Endothelial cell of umbilical vein (primary cell): Measurements from ENCODE around the gene TMEM273. TPM values are rescaled to one million over a fixed set of nuclear protein-coding genes. Genes with fewer than 3 reads are reported as not detected.

ENCODE experiments used
- BruUV-seq: library from RNA; stranded (reverse); fragments of 400-500 nt; replicated peaks from 2 replicates; lab custom pipeline; 2021; lab: Mats Ljungman, UMichigan
- CTCF ChIA-PET: fragments of 300-600, 350-600 bp; sonication (Branson Sonifier 250); formaldehyde crosslinking; loops from one replicate; lab custom pipeline; 2021; ENCODE audit warnings: antibody characterized with exemption, inconsistent platforms; lab: Charles Lee
- POLR2A ChIA-PET: fragments of 300-600, 350-600 bp; sonication (Branson Sonifier 250); formaldehyde crosslinking; loops from one replicate; lab custom pipeline; 2021; ENCODE audit warnings: antibody characterized with exemption, inconsistent platforms; lab: Charles Lee
- DNase-seq: peaks from one replicate; pipeline ENCODE4 v3.0.0-alpha.2; 2011; ENCODE audit warnings: low read depth, low spot score
- FAIRE-seq: peaks from 2 replicates; lab custom pipeline; 2011; peaks lifted over from hg19 to GRCh38; lab: Jason Lieb, UNC
- H2AFZ ChIP-seq: 2 replicates; pipeline ENCODE4 v1.6.0; 2012; ENCODE audit warnings: low read depth, low read length, control low read depth, inconsistent platforms
- H3K27ac ChIP-seq: 2 replicates; pipeline ENCODE4 v1.5.1; 2011; ENCODE audit warnings: low read depth, mild to moderate bottlenecking, control low read depth, low read length, moderate library complexity; ENCODE audit not compliant: insufficient read depth
- H3K27me3 ChIP-seq, 2 experiments: 2 replicates each; pipeline versions ENCODE4 v1.6.0 to v1.6.1; 2011; ENCODE audit warnings: low read length in 2 of 2, mixed read lengths in 1 of 2; ENCODE audit not compliant: control insufficient read depth in 2 of 2, insufficient read depth in 2 of 2
- H3K36me3 ChIP-seq, 2 experiments: 2 replicates in 1 of 2; 3 replicates in 1 of 2; pipeline ENCODE4 v1.5.1; 2011; ENCODE audit warnings: low read length in 2 of 2, mild to moderate bottlenecking in 1 of 2, moderate library complexity in 1 of 2; ENCODE audit not compliant: control insufficient read depth in 2 of 2, insufficient read depth in 2 of 2; ENCODE audit errors: extremely low read depth in 1 of 2
- H3K4me1 ChIP-seq: 3 replicates; pipeline ENCODE4 v1.5.1; 2011; ENCODE audit warnings: mild to moderate bottlenecking, low read length; ENCODE audit not compliant: control insufficient read depth, insufficient read depth; ENCODE audit errors: extremely low read depth
- H3K4me2 ChIP-seq: 2 replicates; pipeline ENCODE4 v1.6.1; 2011; ENCODE audit warnings: low read length, control low read depth, mixed read lengths; ENCODE audit not compliant: insufficient read depth
- H3K4me3 ChIP-seq, 3 experiments: fragments of 200-600 bp in 1 of 3; sonication (generic), shearing (Covaris generic) in 1 of 3; replicated peaks in 1 of 3; 2 replicates each; pipeline ENCODE4 v1.5.1; 2011 to 2016; ENCODE audit warnings: control low read depth in 3 of 3, low read length in 3 of 3, mild to moderate bottlenecking in 2 of 3, inconsistent platforms in 1 of 3, low read depth in 1 of 3, moderate library complexity in 1 of 3; ENCODE audit not compliant: insufficient read depth in 1 of 3
- H3K79me2 ChIP-seq: 2 replicates; pipeline ENCODE4 v1.6.0; 2012; ENCODE audit warnings: low read length, inconsistent platforms; ENCODE audit not compliant: control insufficient read depth, insufficient read depth
- H3K9ac ChIP-seq: replicated peaks from 2 replicates; pipeline ENCODE3; 2011; ENCODE audit warnings: low read length, control low read depth; ENCODE audit not compliant: insufficient read depth; ENCODE audit errors: extremely low read depth
- H3K9me1 ChIP-seq: replicated peaks from 3 replicates; pipeline ENCODE4 v1.6.0; 2011; ENCODE audit warnings: mild to moderate bottlenecking, low read length; ENCODE audit not compliant: control insufficient read depth, insufficient read depth; ENCODE audit errors: extremely low read depth
- H3K9me3 ChIP-seq: replicated peaks from 2 replicates; pipeline ENCODE4 v1.5.1; 2012; ENCODE audit warnings: low read length, inconsistent platforms; ENCODE audit not compliant: control insufficient read depth, insufficient read depth
- H4K20me1 ChIP-seq: replicated peaks from 2 replicates; pipeline ENCODE3; 2011; ENCODE audit warnings: mild to moderate bottlenecking, low read length; ENCODE audit not compliant: control insufficient read depth, insufficient read depth; ENCODE audit errors: extremely low read depth
- EZH2 ChIP-seq: IDR thresholded peaks from 2 replicates; pipeline ENCODE4 v1.6.1; 2012; ENCODE audit warnings: borderline replicate concordance, low read depth, mild to moderate bottlenecking, moderate library complexity, low read length, inconsistent platforms; ENCODE audit not compliant: severe bottlenecking
- FOS ChIP-seq: IDR thresholded peaks from 2 replicates; pipeline ENCODE4 v1.6.1; 2011; ENCODE audit warnings: mild to moderate bottlenecking, low read length, moderate library complexity, borderline replicate concordance; ENCODE audit not compliant: insufficient read depth
- GATA2 ChIP-seq: IDR thresholded peaks from 2 replicates; pipeline ENCODE4 v1.7.0; 2011; ENCODE audit warnings: low read depth, mild to moderate bottlenecking, moderate library complexity, mixed read lengths, low read length; ENCODE audit not compliant: insufficient read length, insufficient read depth
- JUN ChIP-seq: IDR thresholded peaks from 2 replicates; pipeline ENCODE4 v1.6.1; 2011; ENCODE audit warnings: borderline replicate concordance, low read depth; ENCODE audit not compliant: insufficient read length, insufficient read depth
- MYC ChIP-seq: IDR thresholded peaks from one replicate; pipeline ENCODE4 v1.6.1; 2011; ENCODE audit warnings: mild to moderate bottlenecking, low read depth, low read length
- POLR2A ChIP-seq: IDR thresholded peaks from 2 replicates; pipeline ENCODE4 v1.6.1; 2012; ENCODE audit warnings: low read depth, mild to moderate bottlenecking, control low read depth, low read length
- dilution Hi-C: fragments of 300-500 bp; cut with MboI; formaldehyde crosslinking; loops from one replicate; pipeline ENCODE4 v1.15.0; 2019; ENCODE audit warnings: low sequenced_read_pairs; ENCODE audit not compliant: extremely low pct_ligation_motif_present
- intact Hi-C: fragments of 100-400 bp; cut with micrococcal nuclease; formaldehyde crosslinking; loops from one replicate; pipeline ENCODE4 v1.10.0; 2022
- polyA plus RNA-seq, 4 experiments: library from polyadenylated mRNA; depleted of rRNA in 3 of 4; stranded (reverse) in 3 of 4; unstranded in 1 of 4; fragments of >200 nt; gene quantifications; 2 replicates each; pipeline versions ENCODE4 v1.2.1 to v1.2.3, GENCODE V29; 2011 to 2012; ENCODE audit warnings: missing spikeins in 1 of 4
- total RNA-seq: library from RNA; stranded (reverse); gene quantifications from 2 replicates; pipeline ENCODE4 v1.2.3, GENCODE V29; 2021
- TF ChIP-seq, protein P1 (sequence below), 2 donors: IDR thresholded peaks; 1 replicate in 1 of 2; 2 replicates in 1 of 2; pipeline ENCODE4 v1.5.1; 2011; ENCODE audit warnings: low read length in 2 of 2, mild to moderate bottlenecking in 2 of 2, moderate library complexity in 2 of 2, control low read depth in 1 of 2, inconsistent platforms in 1 of 2, low read depth in 1 of 2; ENCODE audit not compliant: insufficient read depth in 1 of 2; ENCODE audit errors: extremely low read depth in 1 of 2

Gene TMEM273
- total and polyA plus RNA-seq, 2 donors (not counting 3 experiments of a cell fraction or from before 2014, with no cell fraction given): 1.9 to 3.7 TPM

DNA sequence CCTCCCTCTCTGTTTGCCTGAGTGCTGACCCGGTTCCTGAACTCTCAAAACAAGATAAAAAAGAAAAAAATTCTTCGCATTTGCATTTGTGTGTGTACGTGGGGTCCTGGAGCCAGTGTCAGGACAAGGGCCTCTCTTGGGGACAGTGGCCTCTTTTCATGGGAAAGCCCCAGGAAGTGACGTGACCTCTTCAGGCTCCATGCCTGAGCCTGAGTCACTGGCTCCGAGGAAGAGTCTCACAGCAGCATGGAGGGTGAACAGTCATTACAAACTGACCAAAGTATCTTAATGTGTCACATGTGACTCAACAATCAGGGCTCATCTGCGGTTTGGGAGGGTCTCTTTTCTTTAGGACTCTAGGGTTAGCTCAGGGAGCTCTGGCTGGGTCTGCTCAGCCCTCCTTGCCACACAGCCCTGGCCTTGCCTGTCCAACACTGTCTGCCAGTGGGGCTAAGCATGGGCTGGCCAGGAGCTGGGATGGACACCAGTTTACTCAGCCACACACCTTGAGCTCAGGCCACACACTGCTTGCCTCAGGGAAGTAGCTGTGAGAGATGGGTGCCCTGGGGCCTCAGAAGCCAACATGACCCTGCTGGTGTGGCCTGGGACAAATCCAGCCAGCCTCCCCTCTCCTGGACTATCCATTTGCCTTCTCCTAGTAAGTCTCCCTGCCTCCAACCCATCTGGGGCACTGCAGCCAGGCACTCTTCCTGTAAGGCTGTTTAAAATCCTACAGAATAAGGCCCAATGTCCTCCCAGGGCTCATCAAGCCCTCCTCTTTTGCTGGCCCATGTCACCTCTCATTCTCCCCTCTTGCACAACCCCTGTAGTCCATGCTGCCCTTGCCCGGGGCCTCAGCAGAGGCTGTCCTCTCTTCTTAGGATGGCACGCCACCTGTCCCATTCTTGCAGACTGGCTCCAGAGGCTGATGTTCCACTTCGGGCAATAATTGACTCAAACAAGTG, 10.5 kb downstream of the TMEM273 start:
- Histone ChIP-seq H3K27ac (peak overlapping the region; percentile 78), H3K36me3 (no peaks in the 10 kb centered on the region), H3K79me2 (no peaks in the 10 kb centered on the region), H3K4me3 (no peak overlapping the region), H3K4me2 (no peak overlapping the region), H4K20me1 (no peaks in the 10 kb centered on the region), H3K9me3 (no peaks in the 10 kb centered on the region), H2AFZ (peak overlapping the region; percentile 43), H3K9me1 (no peaks in the 10 kb centered on the region), H3K27me3 (no peaks in the 10 kb centered on the region), H3K9ac (peak overlapping the region; percentile 12), H3K4me1 (peaks cover 9% of the 10 kb centered on the region)
- DNase-seq (peak; percentile 66), FAIRE-seq (peak; percentile 94)
- TF ChIP-seq POLR2A (no peak), JUN (peak; percentile 62), FOS (peak; percentile 67)
- intact Hi-C loops: no loop called here
- CTCF ChIA-PET: interaction anchor here (0.8 to 3.2 kb wide), 3 partner anchors 13 to 17 kb away, joined by 3 to 13 read pairs (median 3); no protein-coding TSS in a partner anchor
- no TSS peak for BruUV-seq
- dilution Hi-C loops: no loop called here
- POLR2A ChIA-PET: no interaction called here

DNA sequence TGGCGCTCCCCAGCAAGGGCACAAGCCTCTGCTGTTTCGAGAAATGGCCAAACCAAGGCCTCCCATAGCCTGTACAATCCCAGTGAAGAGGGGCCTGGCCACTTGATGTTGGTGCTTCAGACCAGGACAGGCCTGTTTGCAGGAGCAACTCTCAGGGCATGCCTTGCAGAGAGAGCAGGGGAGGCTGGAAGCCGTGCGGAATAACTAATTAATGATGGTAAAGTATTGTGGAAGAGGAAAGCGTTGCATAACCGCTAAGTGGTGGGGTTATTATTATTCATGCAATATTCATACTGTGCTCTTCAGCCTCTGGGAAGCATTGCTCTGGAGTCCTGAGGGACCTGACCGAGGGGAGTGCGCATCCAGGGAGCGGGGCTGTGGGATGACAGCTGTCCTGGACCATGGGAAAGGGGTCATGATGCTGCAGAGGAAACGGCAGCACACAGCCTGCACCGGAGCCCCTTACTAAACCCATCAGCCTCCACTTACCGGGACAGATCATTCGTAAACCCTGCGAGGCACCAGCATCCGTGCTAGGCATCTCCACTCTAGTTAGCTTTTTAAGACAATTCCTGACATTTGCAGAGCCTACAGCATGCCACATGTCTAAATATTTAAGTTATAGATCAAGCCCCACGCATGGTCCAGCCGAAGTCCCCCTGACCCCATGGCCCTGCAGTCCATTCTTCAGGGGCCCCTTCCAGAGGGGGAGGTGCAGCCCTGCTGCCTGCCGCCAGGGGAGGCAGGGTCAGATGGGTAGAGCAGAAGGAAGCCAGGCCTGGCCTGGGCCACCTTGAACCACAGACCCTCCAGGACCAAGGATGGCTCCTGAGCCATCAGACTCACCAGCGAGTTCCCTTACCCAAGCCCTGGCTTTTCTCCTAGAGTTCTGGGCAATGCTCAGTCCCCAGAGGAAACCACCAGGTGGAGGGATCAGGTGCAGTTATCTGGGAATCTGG, 11.6 kb downstream of the TMEM273 start:
- H3K27ac ChIP-seq: peak overlapping the region; percentile 78
- H2AFZ ChIP-seq: peak overlapping the region; percentile 40
- FAIRE-seq (no peak), DNase-seq (no peak)
- CTCF ChIA-PET: interaction anchor here (1.1 to 3.2 kb wide), 2 partner anchors 12 to 15 kb away, joined by 3 to 13 read pairs; no protein-coding TSS in a partner anchor
- H4K20me1 ChIP-seq: no peaks in the 10 kb centered on the region
- H3K36me3 ChIP-seq: no peaks in the 10 kb centered on the region
- peaks cover 9% of the 10 kb centered on the region for H3K4me1 ChIP-seq
- intact Hi-C loops: no loop called here
- peaks cover 0 to 4% of the 10 kb centered on the region in 2 experiments for H3K27me3 ChIP-seq
- dilution Hi-C loops: no loop called here
- no peak overlapping the region for H3K4me2 ChIP-seq
- TF ChIP-seq MYC: no peak
- no peak for TF ChIP-seq FOS
- TF ChIP-seq, protein P1, sequence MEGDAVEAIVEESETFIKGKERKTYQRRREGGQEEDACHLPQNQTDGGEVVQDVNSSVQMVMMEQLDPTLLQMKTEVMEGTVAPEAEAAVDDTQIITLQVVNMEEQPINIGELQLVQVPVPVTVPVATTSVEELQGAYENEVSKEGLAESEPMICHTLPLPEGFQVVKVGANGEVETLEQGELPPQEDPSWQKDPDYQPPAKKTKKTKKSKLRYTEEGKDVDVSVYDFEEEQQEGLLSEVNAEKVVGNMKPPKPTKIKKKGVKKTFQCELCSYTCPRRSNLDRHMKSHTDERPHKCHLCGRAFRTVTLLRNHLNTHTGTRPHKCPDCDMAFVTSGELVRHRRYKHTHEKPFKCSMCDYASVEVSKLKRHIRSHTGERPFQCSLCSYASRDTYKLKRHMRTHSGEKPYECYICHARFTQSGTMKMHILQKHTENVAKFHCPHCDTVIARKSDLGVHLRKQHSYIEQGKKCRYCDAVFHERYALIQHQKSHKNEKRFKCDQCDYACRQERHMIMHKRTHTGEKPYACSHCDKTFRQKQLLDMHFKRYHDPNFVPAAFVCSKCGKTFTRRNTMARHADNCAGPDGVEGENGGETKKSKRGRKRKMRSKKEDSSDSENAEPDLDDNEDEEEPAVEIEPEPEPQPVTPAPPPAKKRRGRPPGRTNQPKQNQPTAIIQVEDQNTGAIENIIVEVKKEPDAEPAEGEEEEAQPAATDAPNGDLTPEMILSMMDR (IDR thresholded peaks at IDR 0.05; ENCODE audit: extremely low read depth in 1 of 2, insufficient read depth in 1 of 2, low read depth in 1 of 2, low read length in 2 of 2): no peak
- no peak for TF ChIP-seq JUN
- no peak for TF ChIP-seq EZH2
- TF ChIP-seq POLR2A: no peak
- no peak for TF ChIP-seq GATA2
- POLR2A ChIA-PET: no interaction called here
- peak overlapping the region; percentile 12 for H3K9ac ChIP-seq
- no TSS peak for BruUV-seq
- H3K4me3 ChIP-seq: no peak overlapping the region
- no peaks in the 10 kb centered on the region for H3K79me2 ChIP-seq
- no peaks in the 10 kb centered on the region for H3K9me1 ChIP-seq
- no peaks in the 10 kb centered on the region for H3K9me3 ChIP-seq
